Middle frontal gyrus (tissue), 1 donor: ENCODE data around the gene CPA3.

Experiments
- DNase-seq: peaks from one replicate; pipeline ENCODE4 v3.0.0-alpha.2; 2015; ENCODE audit warnings: low spot score; ENCODE audit errors: extremely low spot score

CPA3 gene

GRCh38 chr3:148865049-148865448 is at the start of gene CPA3:
Gene CPA3 (plus strand): TSS chr3:148865296. CDS start chr3:148865308, 12 bp downstream.
- DNase-seq, result no peak

- DNase-seq, result no peak
These were observed 49.6 kb upstream of the CPA3 start for GRCh38 chr3:148815316-148816110.

- DNase-seq, result no peak
These were observed 48.7 kb upstream of the CPA3 start for GRCh38 chr3:148816427-148816826.

GRCh38 chr3:148816981-148817525 is 48.0 kb upstream of the CPA3 start:
- DNase-seq, result no peak

GRCh38 chr3:148820361-148821245 is 44.5 kb upstream of the CPA3 start:
- DNase-seq, result no peak

GRCh38 chr3:148823026-148823425 is 42.1 kb upstream of the CPA3 start:
- DNase-seq, result no peak

GRCh38 chr3:148825476-148825875 is 39.6 kb upstream of the CPA3 start:
- no peak for DNase-seq

GRCh38 chr3:148827585-148827984 is 37.5 kb upstream of the CPA3 start, which contains the start of gene CPB1:
Gene CPB1 (plus strand): TSS chr3:148827811. CDS start chr3:148827824, 13 bp downstream.
- no peak for DNase-seq

- no peak for DNase-seq
These were observed 36.9 kb upstream of the CPA3 start for GRCh38 chr3:148828136-148828690.

GRCh38 chr3:148829926-148830325 is 35.2 kb upstream of the CPA3 start:
- DNase-seq, result no peak

- no peak for DNase-seq
These were observed 31.9 kb upstream of the CPA3 start for GRCh38 chr3:148833223-148833622.

- DNase-seq, result no peak
These were observed 25.3 kb upstream of the CPA3 start for GRCh38 chr3:148839805-148840204.

GRCh38 chr3:148840451-148840850 is 24.6 kb upstream of the CPA3 start:
- no peak for DNase-seq

GRCh38 chr3:148845756-148846395 is 19.2 kb upstream of the CPA3 start:
- no peak for DNase-seq

- DNase-seq, result no peak
These were observed 17.7 kb upstream of the CPA3 start for GRCh38 chr3:148847351-148847750.

GRCh38 chr3:148848410-148848809 is 16.7 kb upstream of the CPA3 start:
- no peak for DNase-seq

- DNase-seq, result no peak
These were observed 12.7 kb upstream of the CPA3 start for GRCh38 chr3:148852271-148852992.

GRCh38 chr3:148853076-148853475 is 12.0 kb upstream of the CPA3 start:
- DNase-seq, result no peak

GRCh38 chr3:148854061-148854460 is 11.0 kb upstream of the CPA3 start:
- no peak for DNase-seq

GRCh38 chr3:148856384-148856783 is 8.7 kb upstream of the CPA3 start:
- DNase-seq, result no peak

GRCh38 chr3:148857316-148857715 is 7.8 kb upstream of the CPA3 start:
- no peak for DNase-seq
